Progenitor cell of endocrine pancreas (in vitro differentiated cells): ENCODE results near the gene ITPR2. TPM values are rescaled to one million over a fixed set of nuclear protein-coding genes. Genes with fewer than 3 reads are reported as not detected.
"Not testable (repeated sequence)": the region's sequence is repeated elsewhere in the genome, so short reads cannot be mapped to it uniquely, and the experiment has no call there.

Experiments used
- DNase-seq: peaks from one replicate; pipeline ENCODE4 v3.0.0; 2021; ENCODE audit warnings: low spot score; ENCODE audit not compliant: unreplicated experiment
- H3K27ac Mint-ChIP-seq: 2 replicates; pipeline ENCODE4 v1.8.0; 2021; ENCODE audit warnings: mild to moderate bottlenecking, moderate library complexity, mixed read lengths
- H3K27me3 Mint-ChIP-seq: 2 replicates; pipeline ENCODE4 v1.8.0; 2021; ENCODE audit warnings: mixed read lengths
- H3K36me3 Mint-ChIP-seq: 2 replicates; pipeline ENCODE4 v1.8.0; 2022; ENCODE audit warnings: mixed read lengths; ENCODE audit not compliant: insufficient read depth
- H3K4me1 Mint-ChIP-seq: 2 replicates; pipeline ENCODE4 v1.8.0; 2021; ENCODE audit warnings: low read depth, mixed read lengths
- H3K4me3 Mint-ChIP-seq: 2 replicates; pipeline ENCODE4 v1.8.0; 2021; ENCODE audit warnings: low read depth, mild to moderate bottlenecking, moderate library complexity, mixed read lengths
- H3K9me3 Mint-ChIP-seq: 2 replicates; pipeline ENCODE4 v1.8.0; 2021; ENCODE audit warnings: low read depth, mixed read lengths
- CTCF ChIP-seq: fragments of 200-600 bp; sonication (generic); IDR thresholded peaks from one replicate; pipeline ENCODE4 v1.5.0; 2021; ENCODE audit warnings: antibody characterized with exemption, mild to moderate bottlenecking; ENCODE audit not compliant: unreplicated experiment
- total RNA-seq: library from RNA; stranded (reverse); gene quantifications from 2 replicates; pipeline ENCODE4 v1.2.1, GENCODE V29; 2021

Gene ITPR2
- total RNA-seq, 1 donor from 2014 or later, result 72.4 TPM

GRCh38 chr12:26523708-26524150 is 309.3 kb downstream of the ITPR2 start:
- no peak for DNase-seq
- no peak for TF ChIP-seq CTCF
- Mint-ChIP-seq H3K4me3 (no peak overlapping the region), H3K27me3 (no peaks in the 10 kb centered on the region), H3K36me3 (peaks cover 9% of the 10 kb centered on the region), H3K27ac (no peak overlapping the region), H3K4me1 (no peaks in the 10 kb centered on the region), H3K9me3 (peaks cover 10% of the 10 kb centered on the region)

GRCh38 chr12:26520869-26521268 is 312.1 kb downstream of the ITPR2 start:
- TF ChIP-seq CTCF, result no peak
- H3K4me3 Mint-ChIP-seq, result no peak overlapping the region
- no peak overlapping the region for H3K27ac Mint-ChIP-seq
- no peaks in the 10 kb centered on the region for H3K4me1 Mint-ChIP-seq
- H3K36me3 Mint-ChIP-seq, result peaks cover 8% of the 10 kb centered on the region
- DNase-seq, result no peak
- H3K27me3 Mint-ChIP-seq, result no peaks in the 10 kb centered on the region
- H3K9me3 Mint-ChIP-seq, result peaks cover 10% of the 10 kb centered on the region

- no peaks in the 10 kb centered on the region for H3K27me3 Mint-ChIP-seq
- H3K9me3 Mint-ChIP-seq, result peaks cover 4% of the 10 kb centered on the region
- peaks cover 4% of the 10 kb centered on the region for H3K36me3 Mint-ChIP-seq
- H3K4me3 Mint-ChIP-seq, result no peak overlapping the region
- DNase-seq, result no peak
- no peak overlapping the region for H3K27ac Mint-ChIP-seq
- no peak for TF ChIP-seq CTCF
- no peaks in the 10 kb centered on the region for H3K4me1 Mint-ChIP-seq
Measured at GRCh38 chr12:26520109-26520508, 312.9 kb downstream of the ITPR2 start.

- no peak for DNase-seq
- Mint-ChIP-seq H3K9me3 (peaks cover 4% of the 10 kb centered on the region), H3K4me3 (no peak overlapping the region), H3K27ac (no peak overlapping the region), H3K27me3 (no peaks in the 10 kb centered on the region), H3K4me1 (no peaks in the 10 kb centered on the region), H3K36me3 (peaks cover 4% of the 10 kb centered on the region)
- TF ChIP-seq CTCF, result no peak
Measured at GRCh38 chr12:26519462-26519861, 313.5 kb downstream of the ITPR2 start.

GRCh38 chr12:26517320-26517719 is 315.7 kb downstream of the ITPR2 start:
- H3K4me3 Mint-ChIP-seq, H3K9me3 Mint-ChIP-seq, H3K27me3 Mint-ChIP-seq, H3K4me1 Mint-ChIP-seq, H3K36me3 Mint-ChIP-seq, H3K27ac Mint-ChIP-seq, DNase-seq: not testable (repeated sequence)

- H3K4me1 Mint-ChIP-seq, result peaks cover 15% of the 10 kb centered on the region
- H3K36me3 Mint-ChIP-seq, result peaks cover 2% of the 10 kb centered on the region
- H3K27me3 Mint-ChIP-seq, result no peaks in the 10 kb centered on the region
- H3K4me3 Mint-ChIP-seq, result no peak overlapping the region
- no peak for TF ChIP-seq CTCF
- peaks cover 4% of the 10 kb centered on the region for H3K9me3 Mint-ChIP-seq
- DNase-seq, result no peak
- no peak overlapping the region for H3K27ac Mint-ChIP-seq
Measured at GRCh38 chr12:26514364-26514763, 318.6 kb downstream of the ITPR2 start.
